ENCODE data around the gene ZMYM2.

ZMYM2 gene

DNA sequence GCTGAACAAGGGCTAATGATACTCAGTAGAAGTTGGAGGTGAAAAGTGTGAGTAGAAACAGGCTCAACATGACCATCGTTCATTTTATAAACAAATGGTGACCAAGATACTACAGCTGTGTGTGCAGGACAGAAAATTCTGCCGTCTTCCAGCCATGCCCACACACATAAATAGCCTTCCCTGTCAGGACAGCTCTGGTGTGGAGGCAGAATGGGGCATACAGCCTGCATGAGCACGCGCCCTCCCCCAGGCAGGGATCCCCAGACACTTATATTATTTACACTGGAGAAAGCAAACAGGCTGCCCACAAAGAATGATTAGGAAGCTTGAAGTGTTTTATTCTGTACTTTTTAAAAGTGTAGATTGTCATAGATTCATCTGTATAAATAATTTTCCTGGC is 182.0 kb downstream of the ZMYM2 start:
- Histone ChIP-seq H3K4me3 (ENCODE audit: low read length) (no peak overlapping the region), H3K9me3 (ENCODE audit: control insufficient read depth, low read length) (no peaks in the 10 kb centered on the region), H3K4me1 (ENCODE audit: control insufficient read depth, insufficient read depth, low read length) (no peaks in the 10 kb centered on the region), H3K9ac (ENCODE audit: low read length) (no peak overlapping the region), H3K36me3 (ENCODE audit: control insufficient read depth, insufficient read depth, low read length, severe bottlenecking) (no peaks in the 10 kb centered on the region), H3K27me3 (replicated peaks; ENCODE audit: control insufficient read depth, insufficient read depth, low read length) (peaks cover 57% of the 10 kb centered on the region)
- no peak for DNase-seq (ENCODE audit: low read depth)
